Thyroid gland (tissue), 4 donors: ENCODE results near the gene PDLIM4. TPM values are rescaled to one million over a fixed set of nuclear protein-coding genes. Genes with fewer than 3 reads are reported as not detected.

Experiments
- DNase-seq, 2 donors: peaks; one replicate each; pipeline ENCODE4 v3.0.0-alpha.2; 2019
- H3K27ac ChIP-seq, 3 donors: fragments of 200-600 bp; sonication (generic); 1 replicate in 2 of 3; 2 replicates in 1 of 3; pipeline ENCODE4 v1.5.1; 2016 to 2019; ENCODE audit warnings: mild to moderate bottlenecking in 1 of 3, moderate library complexity in 1 of 3
- H3K27me3 ChIP-seq: fragments of 200-600 bp; sonication (generic); one replicate; pipeline ENCODE4 v1.5.1; 2019
- H3K36me3 ChIP-seq, 2 donors: fragments of 200-600 bp; sonication (generic); one replicate each; pipeline ENCODE4 v1.5.1; 2016 to 2019
- H3K4me1 ChIP-seq, 2 donors: fragments of 200-600 bp; sonication (generic); one replicate each; pipeline ENCODE4 v1.5.1; 2017 to 2019
- H3K4me3 ChIP-seq, 3 donors: fragments of 200-600 bp; sonication (generic); replicated peaks in 1 of 3; 1 replicate in 2 of 3; 2 replicates in 1 of 3; pipeline ENCODE4 v1.5.1; 2016; ENCODE audit warnings: mild to moderate bottlenecking in 1 of 3
- H3K9me3 ChIP-seq: fragments of 200-600 bp; sonication (generic); one replicate; pipeline ENCODE4 v1.5.1; 2017
- POLR2A ChIP-seq, 2 donors: fragments of 450-650 bp; IDR thresholded peaks; one replicate each; pipeline ENCODE4 v1.6.1; 2017; ENCODE audit warnings: antibody characterized with exemption in 2 of 2, mild to moderate bottlenecking in 2 of 2, moderate library complexity in 1 of 2
- WGBS, 2 donors: methylation state at CpG; one replicate each; pipeline ENCODE4 v1.1.5; 2017; 5-methylcytosine and 5-hydroxymethylcytosine counted together
- intact Hi-C: fragments of 100-400 bp; cut with DNase I; formaldehyde crosslinking; loops from one replicate; pipeline ENCODE4 v1.15.1; 2023
- total RNA-seq, 4 donors: library from RNA; depleted of rRNA; stranded (reverse); fragments of >200 nt; gene quantifications; one replicate each; pipeline ENCODE4 v1.2.3, GENCODE V29; 2016
- TF ChIP-seq, protein P1 (sequence below), 6 experiments: fragments of 200-600 bp in 3 of 6; fragments of 450-650 bp in 3 of 6; sonication (generic) in 3 of 6; IDR thresholded peaks; one replicate each; pipeline ENCODE4 v1.5.1; 2016 to 2019; ENCODE audit warnings: antibody characterized with exemption in 6 of 6, mild to moderate bottlenecking in 2 of 6, inconsistent platforms in 1 of 6, moderate library complexity in 1 of 6

The PDLIM4 gene
- total RNA-seq, 4 donors from 2014 or later: 6.0 to 25.4 (median 13.3) TPM

- TF ChIP-seq, protein P1, sequence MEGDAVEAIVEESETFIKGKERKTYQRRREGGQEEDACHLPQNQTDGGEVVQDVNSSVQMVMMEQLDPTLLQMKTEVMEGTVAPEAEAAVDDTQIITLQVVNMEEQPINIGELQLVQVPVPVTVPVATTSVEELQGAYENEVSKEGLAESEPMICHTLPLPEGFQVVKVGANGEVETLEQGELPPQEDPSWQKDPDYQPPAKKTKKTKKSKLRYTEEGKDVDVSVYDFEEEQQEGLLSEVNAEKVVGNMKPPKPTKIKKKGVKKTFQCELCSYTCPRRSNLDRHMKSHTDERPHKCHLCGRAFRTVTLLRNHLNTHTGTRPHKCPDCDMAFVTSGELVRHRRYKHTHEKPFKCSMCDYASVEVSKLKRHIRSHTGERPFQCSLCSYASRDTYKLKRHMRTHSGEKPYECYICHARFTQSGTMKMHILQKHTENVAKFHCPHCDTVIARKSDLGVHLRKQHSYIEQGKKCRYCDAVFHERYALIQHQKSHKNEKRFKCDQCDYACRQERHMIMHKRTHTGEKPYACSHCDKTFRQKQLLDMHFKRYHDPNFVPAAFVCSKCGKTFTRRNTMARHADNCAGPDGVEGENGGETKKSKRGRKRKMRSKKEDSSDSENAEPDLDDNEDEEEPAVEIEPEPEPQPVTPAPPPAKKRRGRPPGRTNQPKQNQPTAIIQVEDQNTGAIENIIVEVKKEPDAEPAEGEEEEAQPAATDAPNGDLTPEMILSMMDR (IDR thresholded peaks at IDR 0.05): no peak
- TF ChIP-seq POLR2A (IDR thresholded peaks at IDR 0.05): no peak
- Histone ChIP-seq H3K4me1 (peaks cover 23 to 72% of the 10 kb centered on the region in 2 donors), H3K27ac (peak overlapping the region in 2 of 3 donors; percentile 0 to 10), H3K36me3 (no peaks in the 10 kb centered on the region), H3K9me3 (no peaks in the 10 kb centered on the region), H3K27me3 (no peaks in the 10 kb centered on the region), H3K4me3 (no peak overlapping the region)
- 68 to 73% methylated on average over 5 to 7 of the region's 7 CpGs for WGBS, 2 donors
- peak; percentile 10 to 34 for DNase-seq
- intact Hi-C loops: no loop called here
These were observed 6.2 kb downstream of the PDLIM4 start for GRCh38 chr5:132263548-132264261.

- Histone ChIP-seq H3K4me3 (no peak overlapping the region), H3K27me3 (no peaks in the 10 kb centered on the region), H3K9me3 (no peaks in the 10 kb centered on the region), H3K4me1 (peaks cover 18 to 61% of the 10 kb centered on the region in 2 donors), H3K27ac (peak overlapping the region in 2 of 3 donors; percentile 48 to 71), H3K36me3 (no peaks in the 10 kb centered on the region)
- DNase-seq: no peak
- WGBS, 2 donors: 66 to 85% methylated on average over 4 of the region's 4 CpGs
- intact Hi-C loops: no loop called here
- no peak for TF ChIP-seq POLR2A (IDR thresholded peaks at IDR 0.05)
- TF ChIP-seq, protein P1 (IDR thresholded peaks at IDR 0.05): no peak
These were observed 7.2 kb downstream of the PDLIM4 start for GRCh38 chr5:132264546-132265335.

DNA sequence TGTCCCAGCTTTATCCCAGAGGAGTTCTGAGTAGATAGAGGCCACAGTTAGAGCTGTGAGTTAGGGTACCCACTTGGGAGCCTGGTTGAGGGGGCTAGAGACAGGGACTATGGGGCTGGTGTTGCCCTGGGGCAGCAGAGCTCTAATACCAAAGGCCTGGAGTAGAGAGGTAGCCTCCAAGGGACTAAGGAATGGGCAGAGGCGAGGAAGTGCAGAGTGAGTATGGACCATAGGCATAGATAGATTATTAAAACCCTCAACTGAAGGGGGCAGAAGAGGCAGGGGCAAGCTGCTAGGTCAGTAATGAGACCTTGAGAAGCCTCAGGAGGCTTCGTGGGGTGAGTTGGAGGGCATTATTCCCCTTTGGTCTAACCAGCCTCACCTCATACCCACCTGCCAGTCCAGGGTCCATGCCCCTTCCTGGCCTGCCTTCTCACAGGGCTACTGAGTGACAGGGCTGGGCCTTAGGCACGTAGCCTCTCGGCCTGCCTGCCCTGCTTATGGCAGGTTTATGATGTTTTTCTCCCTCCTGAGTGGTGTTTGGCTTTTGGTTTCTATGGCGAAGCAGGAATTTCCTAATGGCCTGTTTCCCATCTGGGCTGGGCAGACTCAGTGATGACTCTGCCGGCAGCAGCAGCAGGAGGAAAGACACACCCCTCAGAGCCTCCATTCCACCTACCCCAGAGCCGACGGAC, 8.0 kb downstream of the PDLIM4 start:
- WGBS, 2 donors: 54 to 79% methylated on average over 4 to 5 of the region's 8 CpGs
- DNase-seq: peak in 1 of 2 donors; percentile 29
- H3K9me3 ChIP-seq: no peaks in the 10 kb centered on the region
- H3K4me1 ChIP-seq: peaks cover 13 to 54% of the 10 kb centered on the region in 2 donors
- no peak for TF ChIP-seq POLR2A (IDR thresholded peaks at IDR 0.05)
- TF ChIP-seq, protein P1 (IDR thresholded peaks at IDR 0.05): no peak
- H3K27ac ChIP-seq: peak overlapping the region in 2 of 3 donors; percentile 48 to 71
- H3K4me3 ChIP-seq: no peak overlapping the region
- no peaks in the 10 kb centered on the region for H3K36me3 ChIP-seq
- intact Hi-C loops: no loop called here
- no peaks in the 10 kb centered on the region for H3K27me3 ChIP-seq

GRCh38 chr5:132266031-132266835, 8.7 kb downstream of the PDLIM4 start:
- peaks cover 8 to 46% of the 10 kb centered on the region in 2 donors for H3K4me1 ChIP-seq
- no peaks in the 10 kb centered on the region for H3K36me3 ChIP-seq
- intact Hi-C loops: no loop called here
- TF ChIP-seq, protein P1 (IDR thresholded peaks at IDR 0.05): no peak
- TF ChIP-seq POLR2A (IDR thresholded peaks at IDR 0.05): no peak
- H3K4me3 ChIP-seq: no peak overlapping the region
- DNase-seq: no peak
- no peaks in the 10 kb centered on the region for H3K9me3 ChIP-seq
- WGBS, 2 donors: 83 to 97% methylated on average over 4 to 5 of the region's 7 CpGs
- H3K27ac ChIP-seq: peak overlapping the region in 2 of 3 donors; percentile 28 to 48
- no peaks in the 10 kb centered on the region for H3K27me3 ChIP-seq
